ENCODE data around the gene IGFN1. TPM values are rescaled to one million over a fixed set of nuclear protein-coding genes. Genes with fewer than 3 reads are reported as not detected.

IGFN1 gene
- total and polyA plus RNA-seq, 2 experiments from 2014 or later: not detected

GRCh38 chr1:201248721-201249559 is 58.3 kb downstream of the IGFN1 start:
- no peaks in the 10 kb centered on the region for H3K27me3 ChIP-seq (ENCODE audit: insufficient read depth)
- no peak for ATAC-seq
- H2AFZ ChIP-seq: no peak overlapping the region
- Mint-ChIP-seq H3K4me1 (no peaks in the 10 kb centered on the region; the same call in 2 of the 3 replicates), H3K27me3 (ENCODE audit: insufficient read depth, low read depth, poor library complexity) (peaks cover 2% of the 10 kb centered on the region), H3K9me3 (no peaks in the 10 kb centered on the region), H3K27ac (no peak overlapping the region), H3K4me3 (no peak overlapping the region), H3K36me3 (ENCODE audit: low read depth) (no peaks in the 10 kb centered on the region)
- no peak overlapping the region for H3K27ac ChIP-seq (ENCODE audit: low read depth)
- H3K4me1 ChIP-seq (ENCODE audit: insufficient read depth): no peaks in the 10 kb centered on the region
- H3K79me2 ChIP-seq (replicated peaks; ENCODE audit: insufficient read depth): no peaks in the 10 kb centered on the region
- no peak for DNase-seq (ENCODE audit: low spot score)
- no peak for TF ChIP-seq ZNF331 (CRISPR knock-in tag; IDR thresholded peaks at IDR 0.05; ENCODE audit: low read depth)
- no peak for TF ChIP-seq CREB1 (CRISPR knock-in tag; IDR thresholded peaks at IDR 0.05; ENCODE audit: low read depth)
- no peak for TF ChIP-seq POLR2AphosphoS5 (IDR thresholded peaks at IDR 0.05; ENCODE audit: low read depth)
- TF ChIP-seq ZNF114 (CRISPR knock-in tag; IDR thresholded peaks at IDR 0.05): no peak
- no peak for TF ChIP-seq JUNB (IDR thresholded peaks at IDR 0.05; ENCODE audit: unreplicated experiment)
- TF ChIP-seq EZH2 (IDR thresholded peaks at IDR 0.05; ENCODE audit: low read depth, unreplicated experiment): no peak
- no peak for TF ChIP-seq ETS1 (IDR thresholded peaks at IDR 0.05)
- no peak for TF ChIP-seq REST (IDR thresholded peaks at IDR 0.05; ENCODE audit: unreplicated experiment)
- no peak for TF ChIP-seq STAT1 (IDR thresholded peaks at IDR 0.05; ENCODE audit: unreplicated experiment)
- TF ChIP-seq EZH2phosphoT487 (IDR thresholded peaks at IDR 0.05; ENCODE audit: unreplicated experiment): no peak
- no peaks in the 10 kb centered on the region for H3K36me3 ChIP-seq (ENCODE audit: insufficient read depth)
- no peak overlapping the region for H3K4me2 ChIP-seq
- no peaks in the 10 kb centered on the region for H4K20me1 ChIP-seq (replicated peaks; ENCODE audit: insufficient read depth)
- H3K9me2 ChIP-seq (ENCODE audit: insufficient read depth): no peaks in the 10 kb centered on the region
- H3K4me3 ChIP-seq: no peak overlapping the region
- no peaks in the 10 kb centered on the region for H3F3A ChIP-seq (replicated peaks; ENCODE audit: low read depth)
